KOPT-K1 (cell line): ENCODE data around the gene FOXQ1.
"Not testable (repeated sequence)": the region's sequence is repeated elsewhere in the genome, so short reads cannot be mapped to it uniquely, and the experiment has no call there.

ENCODE experiments used
- H3K27ac ChIP-seq: fragments of 200-600 bp; sonication (generic); 2 replicates; pipeline ENCODE4 v1.5.1; 2016; ENCODE audit warnings: antibody characterized with exemption, mild to moderate bottlenecking, low read depth, low read length; ENCODE audit not compliant: poor library complexity, severe bottlenecking
- H3K36me3 ChIP-seq: fragments of 200-600 bp; sonication (generic); 2 replicates; pipeline ENCODE4 v1.5.1; 2017; ENCODE audit warnings: antibody characterized with exemption, mild to moderate bottlenecking, low read length, moderate library complexity; ENCODE audit not compliant: insufficient read depth
- H3K9me3 ChIP-seq: fragments of 200-600 bp; sonication (generic); 2 replicates; pipeline ENCODE4 v1.5.1; 2017; ENCODE audit warnings: antibody characterized with exemption, low read length, mild to moderate bottlenecking; ENCODE audit not compliant: insufficient read depth, poor library complexity, severe bottlenecking

FOXQ1 gene

GRCh38 chr6:1351381-1352008, 39.6 kb downstream of the FOXQ1 start:
- Histone ChIP-seq H3K9me3 (peaks cover 11% of the 10 kb centered on the region), H3K36me3 (no peaks in the 10 kb centered on the region), H3K27ac (no peak overlapping the region)

GRCh38 chr6:1355068-1355467, 43.2 kb downstream of the FOXQ1 start:
- not testable (repeated sequence) for H3K27ac ChIP-seq, H3K36me3 ChIP-seq
- H3K9me3 ChIP-seq = peaks cover 11% of the 10 kb centered on the region

DNA sequence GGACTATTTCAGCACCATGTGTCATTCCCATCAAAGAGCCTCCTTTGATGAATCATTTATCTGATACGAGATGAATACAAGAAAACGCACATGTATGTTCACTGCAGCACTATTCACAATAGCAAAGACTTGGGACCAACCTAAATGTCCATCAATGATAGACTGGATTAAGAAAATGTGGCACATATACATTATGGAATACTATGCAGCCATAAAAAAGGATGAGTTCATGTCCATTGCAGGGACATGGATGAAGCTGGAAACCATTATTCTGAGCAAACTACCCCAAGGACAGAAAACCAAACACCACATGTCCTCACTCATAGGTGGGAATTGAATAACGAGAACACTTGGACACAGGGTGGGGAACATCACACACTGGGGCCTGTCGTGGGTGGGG, 49.8 kb downstream of the FOXQ1 start:
- not testable (repeated sequence) for H3K9me3 ChIP-seq, H3K27ac ChIP-seq

GRCh38 chr6:1362643-1363042, 50.7 kb downstream of the FOXQ1 start:
- no peak overlapping the region for H3K27ac ChIP-seq
- H3K36me3 ChIP-seq = no peaks in the 10 kb centered on the region
- H3K9me3 ChIP-seq = no peaks in the 10 kb centered on the region

More for the DNA sequence above, 49.8 kb downstream of the FOXQ1 start:
- H3K36me3 ChIP-seq = not testable (repeated sequence)

DNA sequence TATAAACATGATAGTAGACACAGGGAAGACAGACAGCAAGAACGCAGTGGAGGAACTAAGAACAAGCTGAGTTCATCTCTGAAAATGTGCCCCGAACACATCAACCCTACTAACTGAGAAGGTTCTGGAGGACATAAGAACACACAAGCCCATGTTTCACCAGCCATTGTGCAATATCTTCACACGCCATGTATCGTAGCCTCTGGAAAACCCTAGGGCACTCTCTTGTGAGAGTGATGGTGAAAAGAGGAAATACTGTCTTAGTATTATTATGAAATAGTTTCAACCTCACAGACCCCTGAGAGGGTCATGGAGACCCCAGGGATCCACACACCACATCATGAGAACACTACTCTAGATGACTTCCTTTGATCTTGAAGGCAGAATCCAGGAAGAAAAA, 51.4 kb downstream of the FOXQ1 start:
- no peak overlapping the region for H3K27ac ChIP-seq
- no peaks in the 10 kb centered on the region for H3K9me3 ChIP-seq
- H3K36me3 ChIP-seq = no peaks in the 10 kb centered on the region

- no peaks in the 10 kb centered on the region for H3K36me3 ChIP-seq
- H3K9me3 ChIP-seq = no peaks in the 10 kb centered on the region
- H3K27ac ChIP-seq = no peak overlapping the region
Observed at GRCh38 chr6:1363729-1364572, 52.1 kb downstream of the FOXQ1 start.
